KMS-11 (cell line): ENCODE results near the gene CORO6.

Experiments
- H2AFZ ChIP-seq: fragments of 200-600 bp; sonication (generic); 2 replicates; pipeline ENCODE4 v1.6.1; 2016; ENCODE audit warnings: antibody characterized with exemption, mixed run types, low read depth
- H3K27ac ChIP-seq: fragments of 200-600 bp; sonication (generic); 2 replicates; pipeline ENCODE4 v1.6.1; 2016; ENCODE audit warnings: mild to moderate bottlenecking, mixed run types
- H3K27me3 ChIP-seq: fragments of 200-600 bp; sonication (generic); 2 replicates; pipeline ENCODE4 v1.6.1; 2017; ENCODE audit warnings: mild to moderate bottlenecking, low read depth, mixed run types, moderate library complexity; ENCODE audit not compliant: insufficient read depth
- H3K36me3 ChIP-seq: fragments of 200-600 bp; sonication (generic); 2 replicates; pipeline ENCODE4 v1.6.1; 2017; ENCODE audit warnings: mild to moderate bottlenecking, mixed run types; ENCODE audit not compliant: insufficient read depth
- H3K4me1 ChIP-seq: fragments of 200-600 bp; sonication (generic); 2 replicates; pipeline ENCODE4 v1.6.1; 2016; ENCODE audit warnings: mild to moderate bottlenecking, low read depth, mixed run types; ENCODE audit not compliant: poor library complexity, severe bottlenecking
- H3K4me2 ChIP-seq: fragments of 200-600 bp; sonication (generic); 2 replicates; pipeline ENCODE4 v1.7.0; 2016; ENCODE audit warnings: mild to moderate bottlenecking, mixed run types
- H3K4me3 ChIP-seq: fragments of 200-600 bp; sonication (generic); IDR thresholded peaks from 2 replicates; pipeline ENCODE4 v1.6.1; 2017; ENCODE audit warnings: low read depth, low read length, mixed read lengths; ENCODE audit not compliant: insufficient read depth
- H3K79me2 ChIP-seq: fragments of 200-600 bp; sonication (generic); 2 replicates; pipeline ENCODE4 v1.6.1; 2016; ENCODE audit warnings: low read depth, mixed run types; ENCODE audit not compliant: insufficient read depth
- H3K9ac ChIP-seq: fragments of 200-600 bp; sonication (generic); 2 replicates; pipeline ENCODE4 v1.6.1; 2016; ENCODE audit warnings: mild to moderate bottlenecking, mixed run types
- H4K20me1 ChIP-seq: fragments of 200-600 bp; sonication (generic); 2 replicates; pipeline ENCODE4 v1.6.1; 2016; ENCODE audit warnings: mild to moderate bottlenecking, mixed run types; ENCODE audit not compliant: insufficient read depth
- TF ChIP-seq, protein P1 (sequence below): fragments of 200-600 bp; sonication (generic); conservative IDR thresholded peaks from 2 replicates; pipeline ENCODE4 v1.6.1; 2017; ENCODE audit warnings: low read depth, mild to moderate bottlenecking, antibody characterized with exemption, low read length, moderate library complexity, mixed read lengths

CORO6 gene

DNA sequence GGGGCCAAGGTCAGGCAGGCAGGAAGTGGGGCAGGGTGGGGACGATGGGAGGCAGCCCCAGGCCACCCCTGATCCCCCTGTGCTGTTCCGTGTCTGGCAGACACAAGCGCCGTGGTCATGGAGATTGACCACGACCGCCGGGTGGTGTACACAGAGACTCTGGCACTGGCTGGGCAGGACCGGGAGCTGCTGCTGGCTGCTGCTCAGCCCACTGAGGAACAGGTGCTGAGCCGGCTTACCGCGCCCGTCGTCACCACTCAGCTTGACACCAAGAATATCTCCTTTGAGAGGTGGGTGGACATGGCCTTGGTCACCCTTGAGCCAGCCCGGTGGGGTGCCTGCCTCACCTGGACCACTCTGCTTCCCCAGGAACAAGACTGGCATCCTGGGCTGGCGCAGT, 13.7 kb downstream of the CORO6 start:
- Histone ChIP-seq H3K36me3 (no peaks in the 10 kb centered on the region), H4K20me1 (no peaks in the 10 kb centered on the region), H3K27me3 (no peaks in the 10 kb centered on the region), H3K27ac (no peak overlapping the region), H3K4me3 (no peak overlapping the region), H2AFZ (no peak overlapping the region), H3K9ac (no peak overlapping the region), H3K4me1 (peaks cover 8% of the 10 kb centered on the region), H3K79me2 (no peaks in the 10 kb centered on the region), H3K4me2 (no peak overlapping the region)
- TF ChIP-seq, protein P1, sequence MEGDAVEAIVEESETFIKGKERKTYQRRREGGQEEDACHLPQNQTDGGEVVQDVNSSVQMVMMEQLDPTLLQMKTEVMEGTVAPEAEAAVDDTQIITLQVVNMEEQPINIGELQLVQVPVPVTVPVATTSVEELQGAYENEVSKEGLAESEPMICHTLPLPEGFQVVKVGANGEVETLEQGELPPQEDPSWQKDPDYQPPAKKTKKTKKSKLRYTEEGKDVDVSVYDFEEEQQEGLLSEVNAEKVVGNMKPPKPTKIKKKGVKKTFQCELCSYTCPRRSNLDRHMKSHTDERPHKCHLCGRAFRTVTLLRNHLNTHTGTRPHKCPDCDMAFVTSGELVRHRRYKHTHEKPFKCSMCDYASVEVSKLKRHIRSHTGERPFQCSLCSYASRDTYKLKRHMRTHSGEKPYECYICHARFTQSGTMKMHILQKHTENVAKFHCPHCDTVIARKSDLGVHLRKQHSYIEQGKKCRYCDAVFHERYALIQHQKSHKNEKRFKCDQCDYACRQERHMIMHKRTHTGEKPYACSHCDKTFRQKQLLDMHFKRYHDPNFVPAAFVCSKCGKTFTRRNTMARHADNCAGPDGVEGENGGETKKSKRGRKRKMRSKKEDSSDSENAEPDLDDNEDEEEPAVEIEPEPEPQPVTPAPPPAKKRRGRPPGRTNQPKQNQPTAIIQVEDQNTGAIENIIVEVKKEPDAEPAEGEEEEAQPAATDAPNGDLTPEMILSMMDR: no peak

DNA sequence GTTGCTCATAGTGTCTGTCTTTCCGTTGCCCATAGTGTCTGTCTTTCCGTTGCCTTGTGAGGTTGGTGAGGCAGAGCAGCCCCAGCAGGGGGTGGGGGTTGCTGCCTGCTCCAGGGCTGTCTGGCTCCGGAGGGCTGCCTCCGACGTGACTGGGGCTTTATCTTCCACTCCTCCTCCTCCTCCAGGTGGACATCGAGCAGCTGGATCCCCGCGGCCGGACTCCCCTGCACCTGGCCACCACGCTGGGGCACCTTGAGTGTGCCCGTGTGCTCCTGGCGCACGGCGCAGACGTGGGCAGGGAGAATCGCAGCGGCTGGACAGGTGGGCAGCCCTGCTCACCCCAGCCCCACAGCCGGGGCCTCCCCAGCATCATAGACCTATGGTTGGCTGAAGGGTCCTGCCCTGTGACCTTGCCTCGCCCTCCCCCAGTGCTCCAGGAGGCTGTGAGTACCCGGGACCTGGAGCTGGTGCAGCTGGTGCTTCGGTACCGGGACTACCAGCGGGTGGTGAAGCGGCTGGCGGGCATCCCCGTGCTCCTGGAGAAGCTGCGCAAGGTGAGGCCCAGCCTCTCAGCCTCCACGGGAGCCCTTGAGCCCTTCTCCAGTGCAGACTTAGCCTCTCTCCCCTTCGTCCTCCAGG, 15.0 kb downstream of the CORO6 start:
- no peaks in the 10 kb centered on the region for H3K4me1 ChIP-seq
- TF ChIP-seq, protein P1: no peak
- no peak overlapping the region for H3K27ac ChIP-seq
- no peak overlapping the region for H3K4me2 ChIP-seq
- H3K9ac ChIP-seq: no peak overlapping the region
- H3K79me2 ChIP-seq: no peaks in the 10 kb centered on the region
- H4K20me1 ChIP-seq: no peaks in the 10 kb centered on the region
- no peaks in the 10 kb centered on the region for H3K27me3 ChIP-seq
- no peaks in the 10 kb centered on the region for H3K36me3 ChIP-seq
- no peak overlapping the region for H2AFZ ChIP-seq
- H3K4me3 ChIP-seq: no peak overlapping the region

DNA sequence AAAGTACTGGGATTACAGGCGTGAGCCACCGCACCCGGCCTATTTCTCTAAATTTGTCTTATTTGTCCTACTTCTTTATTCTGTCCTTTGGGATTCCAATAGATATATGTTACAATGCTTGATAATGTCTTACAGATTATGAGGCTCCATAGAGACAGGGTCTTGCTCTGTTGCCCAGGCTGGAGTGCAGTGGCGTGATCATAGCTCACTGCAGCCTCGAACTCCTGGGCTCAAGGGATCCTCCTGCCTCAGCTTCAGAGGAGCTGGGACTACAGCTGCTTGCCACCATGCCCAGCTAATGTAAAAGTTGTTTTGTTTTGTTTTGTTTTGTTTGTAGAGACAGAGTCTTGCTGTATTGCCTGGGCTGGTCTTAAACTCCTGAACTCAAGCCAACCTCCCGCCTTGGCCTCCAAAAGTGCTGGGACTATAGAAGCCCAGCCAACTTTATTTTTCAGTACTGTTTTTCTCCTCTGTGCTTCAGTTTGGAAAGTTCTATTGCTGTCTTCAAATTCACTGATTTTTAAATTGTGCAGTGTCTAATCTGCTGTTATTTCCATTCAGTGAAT, 19.5 kb downstream of the CORO6 start:
- no peak overlapping the region for H3K4me2 ChIP-seq

DNA sequence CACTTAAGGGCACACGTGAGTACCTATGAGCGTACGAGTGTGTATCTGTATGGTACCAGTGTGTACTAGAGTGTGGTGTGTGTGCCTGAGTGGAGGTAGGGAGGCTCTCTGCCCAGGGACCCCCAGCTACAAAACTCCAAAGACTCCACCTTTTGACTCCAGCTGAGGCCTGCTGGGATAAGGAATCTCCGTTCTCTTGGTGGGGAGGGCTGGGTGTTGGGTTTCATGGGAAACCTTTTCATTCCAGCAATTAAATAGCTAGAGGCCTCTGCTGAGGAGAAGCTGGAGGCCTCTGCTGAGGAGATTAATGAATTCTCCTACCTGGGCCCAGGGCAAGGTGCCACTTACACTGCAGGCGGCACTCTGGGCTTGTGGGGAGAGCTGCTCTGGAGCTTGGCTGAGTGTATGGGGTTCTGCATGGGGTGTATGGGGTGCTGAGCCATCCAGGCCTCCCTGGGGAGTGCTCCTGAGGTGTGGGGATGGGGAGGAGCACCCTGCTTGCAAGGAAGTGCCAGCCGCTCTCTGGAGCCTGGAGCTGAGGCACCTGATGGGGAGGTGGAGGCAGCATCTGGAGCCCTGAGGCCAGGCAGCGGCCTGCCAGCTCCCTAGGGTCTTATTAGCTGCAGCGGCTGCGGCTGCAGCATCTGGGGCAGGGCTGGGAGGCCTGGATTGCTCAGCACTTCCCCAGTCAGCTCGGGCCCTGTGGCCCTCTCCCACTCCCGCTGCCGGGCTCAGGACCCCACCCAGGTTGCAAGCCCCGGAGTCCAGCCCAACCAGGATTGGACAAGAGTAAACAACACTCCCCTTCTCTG, 25.1 kb downstream of the CORO6 start:
- TF ChIP-seq, protein P1: no peak
- Histone ChIP-seq H2AFZ (no peak overlapping the region), H3K4me2 (no peak overlapping the region), H4K20me1 (no peaks in the 10 kb centered on the region), H3K9ac (no peak overlapping the region), H3K4me1 (peaks cover 27% of the 10 kb centered on the region), H3K36me3 (no peaks in the 10 kb centered on the region), H3K4me3 (no peak overlapping the region), H3K79me2 (no peaks in the 10 kb centered on the region), H3K27ac (no peak overlapping the region), H3K27me3 (no peaks in the 10 kb centered on the region)

More for the DNA sequence above, 19.5 kb downstream of the CORO6 start:
- Histone ChIP-seq H3K27me3 (no peaks in the 10 kb centered on the region), H3K4me1 (peaks cover 18% of the 10 kb centered on the region), H3K27ac (no peak overlapping the region), H3K79me2 (no peaks in the 10 kb centered on the region), H3K36me3 (no peaks in the 10 kb centered on the region), H2AFZ (no peak overlapping the region), H3K4me3 (no peak overlapping the region), H3K9ac (no peak overlapping the region), H4K20me1 (no peaks in the 10 kb centered on the region)
- TF ChIP-seq, protein P1: no peak
